NCI-H1105 (cell line): Measurements from ENCODE around the gene KRTAP10-4.
"Not testable (repeated sequence)": the region's sequence is repeated elsewhere in the genome, so short reads cannot be mapped to it uniquely, and the experiment has no call there.

Source experiments
- DNase-seq: peaks from one replicate; lab custom pipeline; 2025; lab: John Stamatoyannopoulos, UW

KRTAP10-4 gene

DNA sequence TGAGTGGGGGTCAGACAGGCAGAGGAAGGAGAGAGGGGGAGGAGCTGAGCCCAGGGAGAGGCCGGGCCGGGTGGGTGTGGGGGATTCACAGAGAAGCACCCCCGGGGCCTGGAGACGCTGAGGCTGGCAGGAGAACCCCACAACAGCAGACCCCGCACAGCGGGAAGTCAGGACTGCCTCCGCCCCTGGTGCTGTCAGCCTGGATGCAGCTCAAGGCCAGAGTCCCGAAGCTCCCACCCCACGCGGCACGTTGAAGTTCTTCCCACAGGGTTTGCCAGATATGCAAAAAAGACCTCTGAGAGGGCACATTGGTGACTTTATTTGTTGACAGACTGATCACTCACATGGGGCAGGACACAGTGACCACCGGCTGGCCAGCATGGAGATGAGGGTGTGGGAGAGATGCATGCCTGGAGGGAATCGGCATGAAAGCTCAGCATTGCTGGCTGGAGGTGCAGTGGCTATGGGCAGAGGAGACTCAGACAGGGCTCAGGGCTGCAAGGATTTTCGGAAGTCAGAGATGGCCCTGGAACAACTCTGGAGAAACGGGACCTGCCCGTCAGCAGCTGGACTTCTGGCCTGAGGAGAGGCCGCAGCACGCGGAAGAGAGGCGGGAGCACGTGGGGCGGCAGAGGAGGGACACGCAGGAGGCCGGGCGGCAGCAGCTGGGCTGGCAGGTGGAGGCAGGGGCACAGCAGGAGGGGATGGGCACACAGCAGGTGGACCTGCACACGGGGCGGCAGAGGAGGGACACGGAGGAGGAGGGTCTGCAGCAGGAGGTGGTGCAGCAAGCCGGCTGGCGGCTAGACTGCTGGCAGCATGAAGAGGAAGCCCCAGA is 15.8 kb upstream of the KRTAP10-4 start:
- no peak for DNase-seq

GRCh38 chr21:44558329-44558675 is 15.2 kb upstream of the KRTAP10-4 start:
- not testable (repeated sequence) for DNase-seq

GRCh38 chr21:44558695-44559094 is 14.8 kb upstream of the KRTAP10-4 start, which contains the start of gene KRTAP10-3:
Gene KRTAP10-3 (minus strand): TSS chr21:44558795. CDS start chr21:44558715, 80 bp downstream.
- DNase-seq: no peak

DNA sequence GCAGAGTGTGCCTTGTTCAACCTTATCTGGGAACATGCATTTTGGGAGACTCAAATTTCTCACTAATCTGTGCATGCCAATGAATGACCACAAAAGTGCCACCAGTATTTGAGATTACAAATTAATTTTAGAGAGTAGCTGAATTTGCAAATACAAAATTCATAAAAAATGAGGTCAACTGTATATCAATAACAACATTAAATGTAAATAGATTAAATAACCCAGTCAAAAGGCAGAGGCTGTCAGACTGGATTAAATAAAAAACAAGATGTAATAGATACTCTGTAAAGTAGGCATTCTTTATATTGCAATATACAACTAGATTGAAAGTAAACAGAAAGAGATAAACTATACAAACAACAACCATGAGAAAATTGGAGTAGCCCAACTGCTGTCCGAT is 9.4 kb upstream of the KRTAP10-4 start:
- no peak for DNase-seq

DNA sequence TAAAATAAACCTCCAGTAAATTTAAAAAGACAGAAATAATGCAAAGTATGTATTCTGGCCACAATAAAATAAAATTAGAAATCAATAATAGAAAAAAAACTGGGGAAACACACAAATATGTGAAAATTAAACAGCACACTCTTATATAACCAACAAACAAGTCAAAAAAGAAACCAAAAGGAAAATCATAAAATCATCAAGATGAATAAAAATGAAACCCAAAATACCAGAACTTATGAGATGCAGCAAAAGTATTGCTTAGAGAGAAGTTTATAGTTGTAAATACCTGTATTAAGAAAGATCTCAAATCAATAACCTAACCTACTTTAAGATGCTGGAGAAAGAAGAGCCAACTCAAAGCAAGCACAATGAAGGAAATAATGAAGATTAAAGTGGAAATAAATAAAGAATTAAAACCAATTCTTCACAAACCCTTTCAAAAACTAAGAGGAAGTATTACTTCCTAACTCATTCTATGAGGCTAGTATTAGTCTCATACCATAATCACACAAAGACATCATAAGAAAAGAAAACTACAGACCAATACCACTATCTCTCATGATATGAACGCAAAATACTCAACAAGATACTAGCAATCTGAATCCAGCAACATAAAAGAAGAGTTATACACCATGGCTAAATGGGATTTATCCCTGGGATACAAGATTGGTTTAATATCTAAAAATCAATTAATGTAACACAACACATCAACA is 8.5 kb upstream of the KRTAP10-4 start:
- DNase-seq: no peak

GRCh38 chr21:44566403-44566802 is 7.1 kb upstream of the KRTAP10-4 start:
- DNase-seq: no peak

- DNase-seq: no peak
These were observed 5.9 kb upstream of the KRTAP10-4 start for GRCh38 chr21:44567481-44568171.

GRCh38 chr21:44568261-44568660 is 5.3 kb upstream of the KRTAP10-4 start:
- DNase-seq: no peak

DNA sequence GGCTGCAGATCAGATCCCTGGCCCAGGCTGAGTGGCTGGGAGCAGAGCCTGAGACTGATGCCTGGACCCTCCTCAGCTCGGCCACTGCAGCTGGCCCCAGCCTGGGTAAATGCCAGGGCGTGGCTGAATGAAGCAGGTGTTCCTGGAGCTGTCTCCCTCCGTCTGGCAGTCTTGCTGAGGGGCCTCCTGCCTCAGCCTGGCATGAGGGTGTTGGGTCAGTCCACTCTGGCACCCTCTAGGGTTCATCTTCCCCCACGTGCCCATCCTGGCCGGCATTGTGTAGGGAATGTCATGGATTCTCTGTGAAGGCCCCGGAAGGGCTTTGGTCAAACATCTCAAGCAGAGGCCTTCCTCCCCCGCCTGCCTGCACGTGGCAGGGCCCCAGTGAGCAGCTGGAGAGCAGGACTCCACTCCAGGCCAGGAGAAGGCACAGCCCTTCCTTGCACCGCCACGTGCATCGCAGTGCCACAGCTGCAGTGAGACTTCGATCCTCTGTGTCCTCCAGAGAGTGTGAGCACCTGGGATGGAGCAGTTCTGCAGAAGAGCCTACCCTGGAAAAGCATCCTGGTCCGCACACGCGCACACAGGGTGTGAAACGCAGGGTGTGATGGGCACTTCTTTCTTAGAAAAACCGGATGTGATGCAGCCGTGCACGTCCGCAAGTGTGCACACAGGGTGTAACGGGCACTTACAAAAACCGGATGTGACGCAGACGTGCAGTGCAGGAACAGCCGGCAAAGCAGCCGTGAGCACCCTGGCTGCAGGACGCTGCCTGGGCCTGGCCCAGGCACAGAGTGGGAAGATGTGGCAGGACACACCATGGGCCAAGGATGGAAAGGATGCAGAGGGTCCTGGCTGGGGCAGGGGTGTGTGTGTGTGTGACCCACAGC is 4.6 kb upstream of the KRTAP10-4 start:
- no peak for DNase-seq

DNA sequence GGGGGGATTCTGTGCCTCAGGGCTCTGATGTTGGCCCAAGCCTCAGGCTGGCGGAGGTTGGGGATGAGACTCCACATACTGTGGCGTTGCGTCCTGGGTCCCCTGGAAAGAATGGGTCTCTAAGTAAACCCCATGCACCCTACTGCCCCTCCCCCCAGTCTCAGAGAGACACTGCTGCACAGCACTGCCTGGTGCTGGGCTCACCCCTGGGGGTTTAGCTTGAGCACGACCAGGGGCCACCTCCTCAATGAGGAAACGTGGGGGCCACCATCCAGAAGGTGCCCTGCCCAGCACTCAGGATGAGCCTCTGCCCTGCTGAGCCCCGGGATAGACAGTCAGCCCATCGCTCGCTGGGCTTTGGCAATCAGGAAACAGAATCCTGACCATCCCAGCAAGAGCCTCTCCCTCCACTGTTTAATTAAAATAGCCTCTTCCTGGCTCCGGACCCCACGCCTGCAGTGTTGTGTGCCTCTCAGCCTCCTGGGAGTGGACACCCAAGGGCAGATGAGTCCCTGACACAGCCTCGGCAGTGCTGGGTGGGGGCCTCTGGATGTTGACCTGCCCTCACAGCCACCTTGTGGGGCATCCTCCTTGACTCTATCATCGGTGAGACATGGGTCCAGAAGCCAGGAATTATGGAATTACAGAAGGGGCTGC is 3.5 kb upstream of the KRTAP10-4 start:
- no peak for DNase-seq

- no peak for DNase-seq
These were observed 2.2 kb upstream of the KRTAP10-4 start for GRCh38 chr21:44571296-44571695.

GRCh38 chr21:44571844-44572782 is 1.4 kb upstream of the KRTAP10-4 start:
- DNase-seq: no peak

- DNase-seq: no peak
These were observed 458 bp upstream of the KRTAP10-4 start for GRCh38 chr21:44572959-44573583.

DNA sequence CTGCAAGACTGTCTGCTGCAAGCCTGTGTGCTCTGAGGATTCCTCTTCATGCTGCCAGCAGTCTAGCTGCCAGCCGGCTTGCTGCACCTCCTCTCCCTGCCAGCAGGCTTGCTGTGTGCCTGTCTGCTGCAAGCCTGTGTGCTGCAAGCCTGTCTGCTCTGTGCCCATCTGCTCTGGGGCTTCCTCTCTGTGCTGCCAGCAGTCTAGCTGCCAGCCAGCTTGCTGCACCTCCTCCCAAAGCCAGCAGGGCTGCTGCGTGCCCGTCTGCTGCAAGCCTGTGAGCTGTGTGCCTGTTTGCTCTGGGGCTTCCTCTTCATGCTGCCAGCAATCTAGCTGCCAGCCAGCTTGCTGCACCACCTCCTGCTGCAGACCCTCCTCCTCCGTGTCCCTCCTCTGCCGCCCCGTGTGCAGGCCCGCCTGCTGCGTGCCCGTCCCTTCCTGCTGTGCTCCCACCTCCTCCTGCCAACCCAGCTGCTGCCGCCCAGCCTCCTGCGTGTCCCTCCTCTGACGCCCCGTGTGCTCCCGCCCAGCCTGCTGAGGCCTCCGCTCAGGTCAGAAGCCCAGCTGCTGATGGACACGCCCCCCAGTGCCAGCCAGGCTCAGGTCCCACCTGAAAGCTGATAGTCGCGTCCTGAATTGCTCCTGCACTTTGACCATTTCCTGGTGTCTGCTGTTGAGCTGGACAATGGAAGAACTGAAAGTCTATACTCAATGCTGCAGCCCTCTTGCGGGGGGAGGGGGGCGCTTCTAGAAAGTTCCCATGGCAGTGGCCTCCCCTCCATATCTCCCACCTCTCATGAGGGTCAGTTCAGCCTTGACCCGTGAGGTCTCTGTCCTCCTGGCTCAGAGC is 1.2 kb downstream of the KRTAP10-4 start:
- DNase-seq: no peak

DNA sequence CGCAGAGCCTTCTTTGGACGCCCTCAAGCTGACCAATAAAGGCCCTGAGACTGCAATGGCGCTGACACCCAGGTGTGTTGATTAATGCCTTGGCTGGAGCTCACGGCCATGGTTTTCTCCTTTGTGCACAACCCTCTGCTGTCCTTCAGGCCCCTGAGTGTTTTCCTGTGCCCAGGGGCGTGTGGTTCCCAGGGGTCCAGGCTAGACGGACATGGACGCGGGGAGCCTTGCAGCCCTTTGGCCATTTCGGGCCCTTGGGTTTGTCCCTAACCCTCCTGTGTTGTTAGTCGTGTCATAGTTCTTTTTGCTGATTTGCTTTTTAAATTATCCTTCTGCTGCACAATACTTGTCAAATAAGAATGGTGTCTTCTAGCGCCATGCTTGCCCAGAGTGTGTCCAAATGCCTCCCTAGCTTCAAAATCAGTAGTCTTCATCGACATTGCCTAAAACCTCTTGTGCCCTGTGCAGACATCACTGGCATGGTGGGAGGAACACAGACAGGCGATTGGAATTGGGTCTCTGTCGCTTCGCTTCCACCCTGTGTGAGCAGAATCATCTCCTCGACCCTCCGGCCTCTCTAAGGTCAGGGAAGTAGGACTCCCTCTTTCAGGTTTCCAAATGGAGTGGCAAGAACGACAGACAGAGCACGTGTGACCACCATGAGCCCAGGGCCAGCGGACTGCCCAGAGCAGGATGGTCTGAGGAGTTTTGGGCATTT is 1.9 kb downstream of the KRTAP10-4 start:
- no peak for DNase-seq

- DNase-seq: no peak
These were observed 2.5 kb downstream of the KRTAP10-4 start for GRCh38 chr21:44576025-44576420.

DNA sequence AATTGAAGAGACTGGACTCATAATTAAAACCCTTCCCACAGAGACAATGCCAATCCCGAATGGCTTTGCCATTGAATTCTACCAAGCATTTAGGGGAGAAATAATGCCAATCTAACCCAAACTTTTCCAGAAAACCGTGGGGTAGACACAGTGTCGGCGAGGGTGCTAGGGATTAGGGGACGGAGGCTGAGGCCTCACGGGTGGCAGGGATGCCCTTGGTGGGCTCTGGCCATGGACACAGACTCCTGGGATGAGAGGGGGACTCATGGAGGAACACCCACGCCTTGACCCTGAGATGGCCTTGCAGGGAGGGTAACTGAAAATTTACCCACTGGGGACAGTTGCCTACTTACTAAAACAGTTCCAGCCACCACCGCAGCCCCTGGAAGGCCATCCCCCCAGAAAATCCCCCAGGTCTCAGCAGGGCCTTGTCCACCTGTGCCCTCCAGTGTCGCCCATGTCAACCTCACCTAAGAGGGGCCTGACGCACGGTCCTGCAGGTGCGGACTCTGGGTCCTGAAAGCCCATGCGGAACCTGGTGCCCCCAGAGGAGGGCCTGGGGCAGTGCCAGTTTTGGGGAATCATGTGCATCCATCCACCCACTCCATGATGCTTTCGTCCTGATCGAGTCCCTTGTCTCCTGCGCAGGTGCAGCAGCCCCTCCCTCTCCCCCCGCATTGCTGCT is 5.0 kb downstream of the KRTAP10-4 start:
- no peak for DNase-seq
